Dermis blood vessel endothelial cell (primary cell): ENCODE measurements around the gene PRIMA1. TPM values are rescaled to one million over a fixed set of nuclear protein-coding genes. Genes with fewer than 3 reads are reported as not detected.

Source experiments
- DNase-seq: peaks from one replicate; pipeline ENCODE4 v3.0.0; 2010
- total RNA-seq: library from RNA; depleted of rRNA; stranded (reverse); fragments of >200 nt; gene quantifications from 2 replicates; pipeline ENCODE4 v1.2.3, GENCODE V29; 2014

Gene PRIMA1
- total RNA-seq, 1 donor from 2014 or later = not detected

DNA sequence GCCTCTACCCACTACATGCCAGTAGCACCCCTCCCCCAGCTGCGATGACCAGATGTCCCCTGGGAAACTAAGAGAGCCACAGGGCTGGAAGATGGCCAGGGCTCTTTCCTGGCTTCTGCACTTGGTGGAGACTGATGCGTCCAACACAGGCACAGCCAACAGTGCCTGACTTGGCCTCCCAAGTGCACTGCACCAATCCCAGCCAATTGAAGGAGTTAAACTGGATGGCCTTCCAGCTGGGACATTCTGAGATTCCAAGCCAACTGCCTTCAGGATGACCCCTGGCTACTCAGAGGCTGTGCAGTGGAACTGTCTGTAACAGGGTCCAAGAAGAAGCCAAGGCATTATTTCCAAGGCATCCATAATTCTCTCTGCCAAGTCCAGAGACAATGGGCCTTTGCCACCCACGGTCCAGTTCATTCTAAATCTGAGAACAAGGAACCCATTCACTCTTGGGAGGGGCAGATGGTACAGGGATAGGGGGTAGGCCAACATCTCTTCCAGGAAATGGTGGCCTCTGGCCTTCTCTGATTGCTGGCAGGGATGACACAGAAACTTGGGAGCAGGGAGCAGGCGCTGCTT lies 35.2 kb downstream of the PRIMA1 start:
- DNase-seq = no peak

GRCh38 chr14:93751946-93752655 lies 36.2 kb downstream of the PRIMA1 start:
- no peak for DNase-seq

DNA sequence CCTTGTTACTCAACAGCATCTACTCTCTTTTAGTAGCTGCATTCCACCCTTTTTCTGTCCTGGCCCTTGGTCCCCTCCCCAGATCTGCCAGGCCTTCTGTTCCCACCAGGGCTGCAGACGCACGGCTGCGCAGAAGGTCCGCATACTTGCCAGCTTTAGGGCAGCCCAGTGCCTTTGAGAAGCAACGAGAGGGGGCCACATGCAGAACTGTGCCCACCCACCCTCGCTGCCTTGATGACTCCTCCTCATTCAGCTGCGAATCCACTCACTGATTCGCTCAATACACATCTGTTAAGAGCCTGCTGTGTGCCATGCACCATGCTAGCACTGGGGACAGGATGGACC lies 39.2 kb downstream of the PRIMA1 start:
- DNase-seq = no peak

DNA sequence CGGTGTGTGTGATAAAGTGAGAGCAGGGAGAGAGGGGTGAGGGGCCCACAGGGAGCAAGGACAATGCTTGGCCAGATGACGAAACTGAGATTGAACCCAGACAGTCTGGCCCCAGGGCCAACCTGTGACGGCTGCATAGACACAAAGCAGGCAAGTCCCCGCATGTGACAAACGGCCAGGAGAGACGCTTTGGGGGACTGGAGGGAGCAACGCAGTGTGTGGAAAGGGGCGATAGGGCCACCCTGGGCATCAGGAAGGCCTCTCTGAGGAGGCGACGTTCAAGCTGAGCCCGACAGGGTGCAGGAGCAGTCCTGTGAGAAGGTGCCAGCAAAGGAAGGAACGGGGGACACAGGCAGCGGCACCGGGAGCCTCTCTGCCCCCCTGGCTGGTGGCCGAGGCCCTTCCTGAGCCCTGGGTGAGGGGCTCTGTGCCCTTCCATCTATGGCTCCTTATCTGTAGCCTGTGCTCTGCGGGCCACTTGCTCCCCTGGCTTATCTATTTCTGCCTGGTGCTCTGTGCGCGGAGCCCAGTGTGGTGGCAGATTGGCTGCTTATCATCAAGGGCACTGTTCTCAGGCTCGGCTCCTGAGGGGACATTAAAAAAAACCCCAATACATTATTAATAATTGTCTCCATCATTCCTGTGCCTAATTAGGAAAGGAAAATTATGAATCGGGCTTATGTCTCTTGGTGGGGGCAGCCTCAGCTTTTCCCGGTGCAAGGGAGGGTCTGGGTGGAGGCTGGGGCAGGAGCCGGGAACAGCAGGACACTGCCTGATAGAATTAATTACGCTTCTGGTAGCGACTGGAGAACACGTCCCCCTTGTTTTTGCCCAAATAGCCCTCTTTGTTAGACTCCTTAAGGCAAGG lies 39.8 kb downstream of the PRIMA1 start:
- no peak for DNase-seq

- DNase-seq = no peak
Measured at GRCh38 chr14:93747560-93747959, 40.7 kb downstream of the PRIMA1 start.

DNA sequence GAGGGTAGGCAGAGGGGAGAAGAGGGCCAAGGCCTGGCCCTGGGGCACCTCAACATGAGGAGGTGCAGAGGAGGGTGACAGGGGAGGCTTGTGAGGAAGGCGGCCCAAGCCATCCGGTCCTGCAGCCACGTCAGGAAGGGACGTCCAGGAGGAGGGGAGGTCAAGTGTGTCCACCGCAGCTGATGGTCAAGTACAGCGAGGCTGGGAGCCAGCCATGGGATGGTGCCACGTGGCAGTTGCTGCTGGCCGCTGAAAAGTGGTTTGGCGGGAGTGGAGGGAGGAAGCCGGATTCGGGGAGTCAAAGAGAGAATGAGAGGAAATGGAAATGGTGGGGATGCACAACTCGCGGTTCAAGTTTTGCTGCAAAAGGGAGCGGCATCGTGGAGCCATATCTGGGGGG lies 41.2 kb downstream of the PRIMA1 start:
- no peak for DNase-seq

DNA sequence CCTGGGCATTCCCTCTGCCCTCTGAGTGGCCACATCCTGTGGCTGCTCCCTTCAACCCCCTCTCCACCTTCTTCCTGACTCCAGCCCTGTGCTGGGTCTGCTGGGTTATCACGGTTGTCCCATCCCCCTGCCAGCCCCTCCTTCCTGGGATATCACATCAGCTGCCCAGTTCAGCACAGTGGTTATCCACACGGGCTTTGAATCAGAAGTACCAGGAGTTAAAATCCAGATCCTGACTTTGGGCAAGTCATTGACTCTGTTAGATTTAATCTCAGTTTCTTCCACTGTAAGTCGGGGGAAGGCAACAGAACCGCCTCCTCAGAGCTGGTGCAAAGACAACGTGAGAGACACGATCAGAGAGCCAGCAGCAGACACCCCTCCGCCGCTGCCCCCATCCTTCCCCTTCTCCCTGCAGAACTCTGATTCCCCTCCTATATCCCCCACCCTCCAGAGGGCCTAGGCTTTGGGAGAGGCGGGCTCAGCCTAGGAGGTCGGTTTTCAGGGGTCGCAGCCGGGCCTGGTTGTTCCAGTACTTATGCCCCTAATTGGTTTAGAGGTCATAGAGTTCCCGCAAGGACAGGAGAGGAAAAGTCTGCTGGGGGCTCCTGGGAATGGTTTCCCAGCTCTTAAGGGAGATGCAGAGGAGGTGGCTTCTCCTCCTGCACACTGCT lies 42.5 kb downstream of the PRIMA1 start:
- DNase-seq = no peak

DNA sequence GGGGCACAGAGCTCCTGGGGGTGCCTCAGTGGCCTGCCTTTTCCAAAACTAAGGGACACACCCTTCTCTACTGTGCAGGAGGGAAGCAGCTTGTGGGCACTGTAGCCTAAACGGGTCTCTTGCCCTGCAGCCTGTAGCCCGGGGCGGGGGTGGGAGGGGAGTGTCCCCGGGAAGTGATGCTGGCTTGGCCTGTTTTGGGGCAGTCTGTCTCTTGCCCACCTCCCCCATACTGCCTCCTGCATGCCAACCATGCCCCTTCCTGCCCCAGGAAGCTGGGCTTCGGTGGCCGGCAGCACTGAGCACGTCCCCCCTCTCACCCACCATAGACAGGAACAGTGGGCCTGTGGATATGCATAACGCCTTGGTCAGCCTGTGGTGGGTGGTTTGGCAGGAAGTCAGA lies 43.4 kb downstream of the PRIMA1 start:
- no peak for DNase-seq

GRCh38 chr14:93744176-93744575 lies 44.1 kb downstream of the PRIMA1 start:
- DNase-seq = no peak

DNA sequence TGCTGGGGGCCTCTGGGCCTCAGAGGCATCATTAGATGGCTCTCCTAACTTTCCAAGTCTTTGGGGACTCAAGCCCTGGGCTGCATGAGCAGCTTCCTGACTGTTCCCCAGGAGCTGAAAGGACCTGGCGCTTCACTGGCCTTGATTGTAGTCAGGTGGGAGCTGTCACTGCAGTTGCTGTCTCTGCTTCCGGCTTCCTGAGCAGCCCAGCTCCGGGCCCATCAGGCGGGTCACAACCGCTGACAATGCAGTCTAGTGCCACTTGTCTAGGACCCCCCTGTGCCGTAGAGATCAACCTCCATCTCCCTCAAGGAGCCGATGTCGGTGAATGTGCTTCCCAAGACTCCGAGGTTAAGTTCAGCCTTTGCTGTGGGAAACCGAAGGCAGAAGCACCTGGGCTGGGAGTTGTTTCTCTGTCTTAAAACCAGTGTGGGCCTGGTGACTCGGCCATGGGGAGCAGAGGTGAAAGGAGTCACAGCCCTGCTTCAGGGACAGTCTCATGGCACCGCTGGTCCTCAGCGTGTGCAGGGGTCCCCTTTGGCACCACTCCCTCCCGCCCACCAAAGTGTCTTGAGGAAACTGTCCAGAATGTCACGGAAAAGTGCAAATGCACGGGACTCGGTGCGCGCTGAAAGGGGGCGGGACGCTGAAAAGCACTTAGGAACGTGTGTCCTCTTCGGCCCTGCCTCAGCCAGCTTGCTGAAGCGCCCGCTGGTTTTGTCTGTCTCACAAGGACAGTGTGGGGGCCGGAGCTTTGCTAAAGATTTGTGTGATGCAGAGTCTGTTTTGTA lies 44.8 kb downstream of the PRIMA1 start:
- DNase-seq = no peak

GRCh38 chr14:93742761-93743160 lies 45.5 kb downstream of the PRIMA1 start:
- DNase-seq = no peak

GRCh38 chr14:93741556-93742230 lies 46.6 kb downstream of the PRIMA1 start:
- DNase-seq = no peak

DNA sequence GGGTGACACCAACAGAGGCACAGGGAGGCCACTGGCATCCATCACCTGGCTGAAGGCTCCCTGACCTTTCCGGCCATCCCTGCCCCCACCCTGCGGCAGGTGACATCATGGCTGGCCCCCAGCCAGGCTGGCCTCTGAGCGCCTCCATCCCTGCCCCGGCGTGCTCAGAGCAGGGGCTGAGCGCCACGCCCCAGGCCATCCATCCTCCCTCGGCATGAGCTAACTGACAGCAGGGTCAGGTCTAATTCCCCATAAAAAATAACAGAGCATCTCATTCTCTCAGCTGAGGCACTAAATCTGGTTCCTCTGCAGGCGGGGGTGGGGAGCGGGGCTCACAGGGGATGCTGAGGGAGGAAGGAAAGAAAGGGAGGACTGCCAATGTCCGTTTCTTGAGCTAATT lies 50.7 kb downstream of the PRIMA1 start:
- DNase-seq = no peak

GRCh38 chr14:93736378-93737014 lies 51.8 kb downstream of the PRIMA1 start:
- no peak for DNase-seq

DNA sequence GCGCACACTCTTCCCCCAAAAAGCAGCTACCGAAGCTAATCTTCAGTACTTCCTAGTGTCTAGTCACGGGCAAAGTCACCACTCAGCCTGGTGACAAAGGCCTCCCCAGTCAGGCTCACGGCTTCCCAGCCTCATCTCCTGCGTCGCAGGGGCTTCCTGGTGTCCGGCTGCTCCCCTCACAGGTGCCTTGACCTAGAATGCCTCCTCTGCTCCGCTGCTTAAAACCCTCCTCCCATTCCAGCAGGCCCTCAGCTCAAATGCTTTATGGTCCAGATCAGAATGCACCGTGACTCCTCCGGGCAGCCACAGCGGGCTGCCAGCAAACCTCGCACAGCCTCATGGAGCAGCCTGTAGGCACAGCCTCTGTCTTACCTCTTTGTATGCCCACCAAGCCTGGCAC lies 53.1 kb downstream of the PRIMA1 start:
- no peak for DNase-seq

DNA sequence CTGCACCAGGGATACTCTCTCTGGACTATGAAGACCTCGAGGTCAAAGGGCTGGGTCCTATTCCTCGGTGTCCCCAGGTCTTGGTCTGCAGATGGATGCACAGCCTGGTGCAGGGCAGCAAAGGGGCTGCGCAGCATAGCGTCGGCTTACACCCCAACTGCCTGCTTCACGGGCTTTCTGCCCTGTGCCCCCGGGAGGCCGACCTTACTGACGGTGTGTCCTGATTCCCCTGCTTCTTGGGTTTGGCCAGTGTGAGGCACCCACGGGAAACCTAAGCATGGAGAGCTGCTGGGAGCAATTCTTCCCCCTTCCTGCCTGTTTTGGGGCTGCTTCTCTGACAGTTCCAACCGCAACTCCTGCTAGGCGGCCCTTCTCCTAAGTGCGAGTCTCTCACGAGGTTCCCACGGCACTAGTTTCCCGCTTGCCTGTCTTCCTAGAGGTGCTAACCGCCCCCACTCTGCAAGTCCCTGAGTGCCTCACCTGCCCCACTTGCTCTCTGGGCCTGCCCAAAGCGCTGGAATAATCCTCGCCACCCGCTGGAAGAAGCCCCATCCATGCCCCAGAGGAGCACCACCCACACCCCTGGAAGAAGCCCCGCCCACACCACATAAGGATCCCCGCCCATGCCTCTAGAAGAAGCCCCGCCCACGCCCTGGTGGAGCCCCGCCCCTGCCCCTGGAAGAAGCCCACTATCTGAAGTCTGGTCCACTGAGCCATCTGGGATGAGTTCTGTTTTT lies 54.0 kb downstream of the PRIMA1 start:
- DNase-seq = no peak

DNA sequence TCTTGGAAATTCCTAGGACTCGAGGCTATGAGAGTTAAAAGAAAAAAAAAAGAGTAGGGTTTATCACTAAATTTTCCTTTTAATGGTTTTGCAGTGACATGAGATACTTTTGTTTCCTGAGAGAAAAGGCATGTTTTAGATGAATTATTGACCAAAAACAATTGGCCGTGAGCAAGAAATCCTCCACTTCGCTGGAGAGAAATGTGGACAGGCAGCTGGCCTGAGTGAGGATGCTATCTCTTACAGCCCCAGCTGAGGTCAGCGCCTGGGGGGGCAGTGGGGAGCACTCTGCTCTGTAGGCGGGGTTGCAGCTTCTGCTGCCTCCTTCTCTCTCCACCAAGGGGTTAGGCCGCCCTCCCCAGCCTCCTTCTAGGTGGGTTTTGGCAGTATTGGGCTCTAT lies 54.7 kb downstream of the PRIMA1 start:
- DNase-seq = no peak

DNA sequence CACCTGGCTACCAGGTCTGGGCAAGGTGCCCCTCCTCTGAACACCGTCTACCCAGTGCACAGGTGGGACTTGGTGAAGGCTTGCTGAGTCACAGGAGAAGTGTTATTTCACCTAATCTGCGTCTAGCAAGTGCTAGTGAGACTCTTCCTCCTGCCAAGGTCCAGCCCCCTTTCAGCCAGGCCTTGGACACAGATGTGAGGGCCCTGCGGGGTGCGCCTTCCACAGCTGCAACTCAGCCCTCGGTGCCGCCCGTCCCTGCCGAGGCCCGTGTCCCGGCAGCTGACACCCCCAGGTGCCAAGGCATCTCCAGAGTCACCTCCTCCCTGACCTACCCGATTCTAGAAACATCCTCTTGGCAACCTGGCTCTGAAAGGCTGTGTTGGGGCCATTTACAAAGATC lies 55.1 kb downstream of the PRIMA1 start:
- no peak for DNase-seq

DNA sequence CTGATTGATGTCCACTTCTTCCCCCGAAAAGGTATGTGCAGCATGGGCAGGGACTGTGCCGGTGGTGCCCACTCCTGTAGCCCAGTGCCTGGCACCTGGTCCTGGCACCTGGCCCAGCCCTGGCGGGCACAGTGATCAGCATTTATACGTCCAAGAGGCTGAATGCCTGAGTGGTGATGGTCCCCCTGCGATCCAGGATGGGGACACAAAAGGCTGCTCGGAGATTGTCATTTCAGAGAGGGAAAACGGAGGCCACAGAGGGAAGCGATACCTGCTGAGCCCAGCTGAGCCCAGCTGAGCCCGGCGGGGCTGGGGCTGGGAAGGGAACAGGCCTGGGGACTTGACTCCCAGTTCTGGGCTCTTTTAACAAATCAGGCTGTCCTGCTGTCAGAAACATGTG lies 55.8 kb downstream of the PRIMA1 start:
- DNase-seq = no peak

DNA sequence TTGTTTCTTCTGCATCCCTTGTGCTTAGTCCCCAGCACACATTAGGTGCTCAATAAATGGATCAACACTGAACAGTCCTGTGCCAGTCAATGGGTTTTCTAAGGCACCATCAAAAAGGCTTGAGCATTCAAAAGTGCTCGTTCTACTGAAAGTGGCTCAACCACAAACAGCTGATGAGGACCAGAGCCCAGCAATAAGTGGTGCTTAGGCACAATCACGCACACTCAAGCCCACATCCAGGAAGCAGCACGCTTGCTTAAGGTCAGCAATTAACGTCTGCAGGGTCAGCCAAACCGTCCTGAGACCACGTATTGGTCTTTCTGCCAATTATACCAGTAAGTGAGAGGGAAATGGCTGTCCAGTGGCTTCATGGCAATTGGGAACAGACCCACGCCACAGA lies 56.5 kb downstream of the PRIMA1 start:
- no peak for DNase-seq

DNA sequence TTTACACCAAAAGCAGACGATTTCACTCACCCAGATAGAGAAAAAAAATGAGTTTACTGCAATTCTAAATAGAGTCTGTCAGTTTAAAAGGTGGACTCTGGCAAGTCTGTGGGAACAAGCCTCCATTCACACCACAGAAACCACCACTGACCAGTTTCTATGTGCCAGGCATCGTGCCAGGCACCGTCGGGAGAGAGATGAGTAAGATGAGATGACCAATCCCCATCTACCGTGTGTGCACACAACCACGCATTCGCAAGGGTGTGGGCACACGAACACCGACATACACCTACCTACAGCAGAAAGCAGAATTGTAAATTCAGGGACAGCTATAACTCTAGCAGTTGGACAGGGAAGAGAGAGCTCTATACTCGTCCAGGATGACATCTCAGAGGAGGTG lies 58.3 kb downstream of the PRIMA1 start:
- DNase-seq = no peak
